Choroid plexus epithelial cell (primary cell): Measurements from ENCODE around the gene PRR20G.

Source experiments
- DNase-seq: peaks from one replicate; pipeline ENCODE4 v3.0.0-alpha.2; 2010; ENCODE audit warnings: low read depth
- H3K4me3 ChIP-seq: 2 replicates; pipeline ENCODE4 v1.5.1; 2011; ENCODE audit warnings: low read depth, mild to moderate bottlenecking, control low read depth, low read length, moderate library complexity
- CTCF ChIP-seq: conservative IDR thresholded peaks from 2 replicates; pipeline ENCODE4 v1.5.1; 2011; ENCODE audit warnings: low read depth, mild to moderate bottlenecking, control low read depth, inconsistent platforms, low read length, moderate library complexity

Gene PRR20G

GRCh38 chr3:127258733-127259132 lies 29.1 kb downstream of the PRR20G start:
- DNase-seq, result no peak
- H3K4me3 ChIP-seq, result no peak overlapping the region
- TF ChIP-seq CTCF, result no peak

DNA sequence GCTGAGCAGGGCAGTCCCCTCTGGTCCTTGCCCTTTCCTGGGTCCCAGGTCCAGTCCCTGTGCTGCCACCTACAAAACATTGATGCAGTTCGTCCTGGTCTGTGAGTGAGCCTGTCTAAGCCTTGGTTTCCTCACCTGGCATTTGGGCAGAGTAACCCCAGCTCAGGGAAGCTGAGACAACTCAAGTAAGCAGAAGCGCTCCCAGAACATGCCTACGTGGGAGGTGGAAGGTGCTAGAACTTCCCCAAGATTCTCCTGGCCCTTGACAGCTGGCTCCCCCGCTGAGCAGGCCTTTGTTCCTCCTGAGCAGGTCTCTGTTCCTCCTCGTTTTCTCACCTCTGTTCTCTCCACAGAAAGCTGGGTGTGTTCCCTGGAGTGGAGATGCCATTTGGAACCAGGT lies 30.5 kb downstream of the PRR20G start:
- DNase-seq, result no peak
- H3K4me3 ChIP-seq, result no peak overlapping the region
- TF ChIP-seq CTCF, result no peak

GRCh38 chr3:127256733-127257271 lies 31.0 kb downstream of the PRR20G start:
- no peak for DNase-seq
- no peak overlapping the region for H3K4me3 ChIP-seq

GRCh38 chr3:127256138-127256537 lies 31.7 kb downstream of the PRR20G start:
- no peak for DNase-seq
- TF ChIP-seq CTCF, result no peak
- no peak overlapping the region for H3K4me3 ChIP-seq

More at GRCh38 chr3:127256733-127257271, 31.0 kb downstream of the PRR20G start:
- TF ChIP-seq CTCF, result no peak

GRCh38 chr3:127255516-127255915 lies 32.3 kb downstream of the PRR20G start:
- no peak for TF ChIP-seq CTCF
- no peak for DNase-seq
- H3K4me3 ChIP-seq, result no peak overlapping the region

DNA sequence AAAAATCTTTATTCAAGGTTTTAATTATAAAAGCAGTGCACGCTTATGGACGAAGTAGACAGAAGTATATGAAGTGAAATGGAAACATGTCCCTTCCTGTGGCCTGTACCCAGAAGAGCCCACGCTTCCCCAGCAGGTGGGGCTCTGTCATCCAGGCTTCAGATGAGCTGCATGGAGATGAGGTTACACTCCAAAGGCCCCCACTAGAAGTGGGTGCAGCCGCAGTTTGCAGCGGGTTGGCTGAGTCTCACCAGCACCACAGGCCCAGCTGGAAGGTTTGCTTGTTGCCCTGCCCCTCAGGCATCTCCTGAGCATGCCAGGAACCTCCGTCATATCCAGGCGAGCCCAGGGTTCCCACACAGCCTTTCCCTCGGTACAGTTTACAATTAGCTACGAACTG lies 33.1 kb downstream of the PRR20G start:
- H3K4me3 ChIP-seq, result no peak overlapping the region
- no peak for DNase-seq

More for the DNA sequence above, 33.1 kb downstream of the PRR20G start:
- peak; percentile 16 for TF ChIP-seq CTCF
